ENCODE data around the gene SSTR3.
A peak's percentile ranks its signal among the peaks of the same experiment; 100 is the strongest.

The SSTR3 gene

GRCh38 chr22:37198258-37199102 lies 13.8 kb downstream of the SSTR3 start:
- peak; percentile 86 for TF ChIP-seq CTCF (conservative IDR thresholded peaks at IDR 0.05)
- peak overlapping the region; percentile 93 for H3K27ac ChIP-seq

- H3K27ac ChIP-seq = peak overlapping the region; percentile 93
- TF ChIP-seq CTCF (conservative IDR thresholded peaks at IDR 0.05) = no peak
These were observed 14.6 kb downstream of the SSTR3 start for GRCh38 chr22:37197451-37198257.

- peak; percentile 50 for TF ChIP-seq CTCF (conservative IDR thresholded peaks at IDR 0.05)
These were observed 15.5 kb downstream of the SSTR3 start for GRCh38 chr22:37196539-37197450.

GRCh38 chr22:37195921-37196320 lies 16.4 kb downstream of the SSTR3 start:
- peak overlapping the region; percentile 93 for H3K27ac ChIP-seq
- no peak for TF ChIP-seq CTCF (conservative IDR thresholded peaks at IDR 0.05)

More at GRCh38 chr22:37196539-37197450, 15.5 kb downstream of the SSTR3 start:
- H3K27ac ChIP-seq = peak overlapping the region; percentile 93

GRCh38 chr22:37194750-37195149 lies 17.5 kb downstream of the SSTR3 start:
- peak overlapping the region; percentile 92; the same call in 1 of the 2 replicates for H3K27ac ChIP-seq
- TF ChIP-seq CTCF (conservative IDR thresholded peaks at IDR 0.05) = no peak

GRCh38 chr22:37193629-37194191 lies 18.6 kb downstream of the SSTR3 start:
- H3K27ac ChIP-seq = peak overlapping the region; percentile 92
- TF ChIP-seq CTCF (conservative IDR thresholded peaks at IDR 0.05) = no peak

Measured in VCaP (cell line).